Gastrocnemius medialis (tissue), 4 donors: ENCODE measurements around the gene RERE. TPM values are rescaled to one million over a fixed set of nuclear protein-coding genes. Genes with fewer than 3 reads are reported as not detected.

ENCODE experiments used
- ATAC-seq, 2 donors: fragments of 150-250 bp; one replicate each; pipeline ENCODE4 v1.9.1; 2016
- DNase-seq, 2 donors: peaks; one replicate each; pipeline ENCODE4 v3.0.0-alpha.2; 2019
- H3K27ac ChIP-seq, 4 donors: fragments of 200-600 bp; sonication (generic); 1 replicate in 1 of 4; 2 replicates in 3 of 4; pipeline ENCODE4 v1.5.1; 2016 to 2018; ENCODE audit warnings: mild to moderate bottlenecking in 2 of 4, moderate library complexity in 1 of 4
- H3K27me3 ChIP-seq, 3 donors: fragments of 200-600 bp; sonication (generic) in 2 of 3; 1 replicate in 1 of 3; 2 replicates in 2 of 3; pipeline versions ENCODE4 v1.5.1 to v1.6.0; 2016 to 2019; ENCODE audit warnings: mild to moderate bottlenecking in 1 of 3, moderate library complexity in 1 of 3
- H3K36me3 ChIP-seq, 2 donors: fragments of 200-600 bp; sonication (generic) in 1 of 2; one replicate each; pipeline ENCODE4 v1.5.1; 2017 to 2018
- H3K4me1 ChIP-seq, 2 donors: fragments of 200-600 bp; sonication (generic) in 1 of 2; one replicate each; pipeline ENCODE4 v1.5.1; 2016 to 2017; ENCODE audit warnings: mild to moderate bottlenecking in 2 of 2
- H3K4me3 ChIP-seq, 4 donors: fragments of 200-600 bp; sonication (generic) in 3 of 4; 1 replicate in 1 of 4; 2 replicates in 3 of 4; pipeline ENCODE4 v1.5.1; 2016 to 2019; ENCODE audit warnings: mild to moderate bottlenecking in 2 of 4
- H3K9me3 ChIP-seq, 3 donors: fragments of 200-600 bp; sonication (generic) in 2 of 3; 1 replicate in 1 of 3; 2 replicates in 2 of 3; pipeline ENCODE4 v1.5.1; 2016 to 2019
- CTCF ChIP-seq, 5 experiments: fragments of 450-650 bp in 3 of 5; fragments of 200-600 bp in 2 of 5; sonication (generic) in 2 of 5; IDR thresholded peaks in 4 of 5; conservative IDR thresholded peaks in 1 of 5; 1 replicate in 4 of 5; 2 replicates in 1 of 5; pipeline ENCODE4 v1.5.1; 2016 to 2019; ENCODE audit warnings: antibody characterized with exemption in 5 of 5, mild to moderate bottlenecking in 3 of 5, moderate library complexity in 3 of 5
- POLR2A ChIP-seq, 2 donors: fragments of 450-650 bp; IDR thresholded peaks; one replicate each; pipeline ENCODE4 v1.6.1; 2017; ENCODE audit warnings: antibody characterized with exemption in 2 of 2, mild to moderate bottlenecking in 2 of 2, moderate library complexity in 2 of 2
- in situ Hi-C, 4 donors: fragments of 200-750 bp; cut with MboI; loops; one replicate each; pipeline versions ENCODE4 v1.15.0 to v1.8.0; 2017; ENCODE audit warnings: low sequenced_read_pairs in 4 of 4
- intact Hi-C: fragments of 100-400 bp; cut with DNase I; formaldehyde crosslinking; loops from one replicate; pipeline ENCODE4 v1.15.1; 2023; ENCODE audit warnings: low total_unique reads
- total RNA-seq, 4 donors: library from RNA; depleted of rRNA; stranded (reverse); fragments of >200 nt; gene quantifications; one replicate each; pipeline versions ENCODE4 v1.1.0 to v1.2.3, GENCODE V29; 2016

RERE gene
- total RNA-seq, 4 donors from 2014 or later: 60.8 to 106 (median 102) TPM

GRCh38 chr1:8544644-8545043, 272.8 kb downstream of the RERE start:
- Histone ChIP-seq H3K4me1 (peaks cover 9 to 11% of the 10 kb centered on the region in 2 donors), H3K27me3 (no peaks in the 10 kb centered on the region), H3K4me3 (no peak overlapping the region), H3K27ac (no peak overlapping the region), H3K9me3 (no peaks in the 10 kb centered on the region), H3K36me3 (no peaks in the 10 kb centered on the region)
- in situ Hi-C loops (no loop called here), intact Hi-C loops (no loop called here)
- no peak for DNase-seq
- TF ChIP-seq POLR2A (IDR thresholded peaks at IDR 0.05) (no peak), CTCF (IDR thresholded peaks at IDR 0.05 in 4 of 5, conservative IDR thresholded peaks at IDR 0.05 in 1 of 5) (no peak)
- ATAC-seq: no peak

- TF ChIP-seq POLR2A (IDR thresholded peaks at IDR 0.05) (no peak), CTCF (IDR thresholded peaks at IDR 0.05 in 4 of 5, conservative IDR thresholded peaks at IDR 0.05 in 1 of 5) (no peak)
- Histone ChIP-seq H3K4me1 (peaks cover 9 to 11% of the 10 kb centered on the region in 2 donors), H3K36me3 (no peaks in the 10 kb centered on the region), H3K27me3 (no peaks in the 10 kb centered on the region), H3K4me3 (no peak overlapping the region), H3K9me3 (no peaks in the 10 kb centered on the region), H3K27ac (no peak overlapping the region)
- DNase-seq (no peak), ATAC-seq (no peak)
- in situ Hi-C loops: no loop called here
- intact Hi-C loops: no loop called here
These were observed 273.5 kb downstream of the RERE start for GRCh38 chr1:8543965-8544364.

GRCh38 chr1:8541961-8542521, 275.4 kb downstream of the RERE start:
- no peak overlapping the region for H3K4me3 ChIP-seq
- ATAC-seq: no peak
- H3K4me1 ChIP-seq: peaks cover 9 to 11% of the 10 kb centered on the region in 2 donors
- in situ Hi-C loops: no loop called here
- no peaks in the 10 kb centered on the region for H3K36me3 ChIP-seq
- intact Hi-C loops: no loop called here
- TF ChIP-seq CTCF (IDR thresholded peaks at IDR 0.05 in 4 of 5, conservative IDR thresholded peaks at IDR 0.05 in 1 of 5) (no peak), POLR2A (IDR thresholded peaks at IDR 0.05) (no peak)
- H3K27ac ChIP-seq: no peak overlapping the region
- no peak for DNase-seq
- H3K9me3 ChIP-seq: no peaks in the 10 kb centered on the region
- H3K27me3 ChIP-seq: no peaks in the 10 kb centered on the region

GRCh38 chr1:8540971-8541370, 276.5 kb downstream of the RERE start:
- no peak for TF ChIP-seq CTCF (IDR thresholded peaks at IDR 0.05 in 4 of 5, conservative IDR thresholded peaks at IDR 0.05 in 1 of 5)
- no peak for TF ChIP-seq POLR2A (IDR thresholded peaks at IDR 0.05)
- in situ Hi-C loops: no loop called here
- peak overlapping the region; percentile 4 to 65 (median 57) for H3K27ac ChIP-seq
- DNase-seq (no peak), ATAC-seq (no peak)
- H3K4me1 ChIP-seq: peaks cover 9 to 11% of the 10 kb centered on the region in 2 donors
- H3K4me3 ChIP-seq: no peak overlapping the region
- no peaks in the 10 kb centered on the region for H3K9me3 ChIP-seq
- intact Hi-C loops: no loop called here
- H3K27me3 ChIP-seq: no peaks in the 10 kb centered on the region
- H3K36me3 ChIP-seq: no peaks in the 10 kb centered on the region
